HG02642 (cell line): ENCODE results near the gene PODN.

Experiments used
- ATAC-seq: cut with Tn5 transposase; IDR thresholded peaks from one replicate; pipeline ENCODE4 v1.9.1; 2021; ENCODE audit warnings: mild to moderate bottlenecking; ENCODE audit not compliant: unreplicated experiment, poor library complexity

The PODN gene

DNA sequence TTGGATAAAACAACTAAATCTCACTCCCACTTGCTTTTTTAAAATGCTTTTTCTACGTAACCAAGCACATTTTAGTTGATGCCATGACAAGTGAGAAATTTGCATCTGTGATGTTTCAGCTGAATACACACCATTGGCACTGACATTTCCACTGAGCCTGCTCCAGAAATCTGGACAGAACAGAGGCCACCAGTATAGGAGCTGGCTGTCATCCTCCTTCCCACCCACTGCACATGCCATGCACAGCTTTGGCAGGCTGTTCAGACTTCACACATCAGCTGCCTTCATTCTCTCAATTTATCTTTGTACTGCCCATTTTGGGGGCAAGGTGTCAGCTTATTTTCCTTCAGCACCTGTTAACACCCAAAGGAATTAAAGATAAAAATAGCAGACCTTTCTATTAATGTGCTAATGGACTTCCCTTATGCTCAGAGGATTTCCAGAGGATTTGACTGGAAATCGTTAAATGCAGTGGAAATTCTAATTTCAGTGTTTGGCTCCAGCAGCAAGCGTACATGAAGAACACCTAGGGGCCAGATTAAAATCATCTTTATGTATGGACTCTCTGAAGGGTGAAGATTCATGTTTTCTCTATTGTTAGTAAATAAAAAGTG is 12.9 kb upstream of the PODN start:
- ATAC-seq, result no peak

DNA sequence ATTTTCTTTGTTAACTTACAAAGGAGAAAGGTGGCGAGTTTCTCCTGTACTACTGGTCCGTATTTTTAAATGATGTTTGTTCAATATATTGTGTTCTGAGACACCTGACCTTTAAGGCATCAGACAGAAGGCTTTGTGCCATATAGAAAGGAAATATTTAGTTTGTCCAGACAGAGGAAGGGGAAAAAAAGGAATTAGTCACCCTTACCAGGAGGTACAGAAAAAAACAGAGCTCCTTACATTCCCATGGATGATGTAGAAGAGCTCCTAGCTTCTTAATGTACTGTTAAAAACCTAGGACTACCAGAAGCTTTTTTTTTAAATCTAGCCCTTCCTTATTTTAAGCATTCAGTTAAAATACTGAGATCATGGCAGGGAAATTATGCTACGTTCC is 12.4 kb upstream of the PODN start:
- no peak for ATAC-seq

DNA sequence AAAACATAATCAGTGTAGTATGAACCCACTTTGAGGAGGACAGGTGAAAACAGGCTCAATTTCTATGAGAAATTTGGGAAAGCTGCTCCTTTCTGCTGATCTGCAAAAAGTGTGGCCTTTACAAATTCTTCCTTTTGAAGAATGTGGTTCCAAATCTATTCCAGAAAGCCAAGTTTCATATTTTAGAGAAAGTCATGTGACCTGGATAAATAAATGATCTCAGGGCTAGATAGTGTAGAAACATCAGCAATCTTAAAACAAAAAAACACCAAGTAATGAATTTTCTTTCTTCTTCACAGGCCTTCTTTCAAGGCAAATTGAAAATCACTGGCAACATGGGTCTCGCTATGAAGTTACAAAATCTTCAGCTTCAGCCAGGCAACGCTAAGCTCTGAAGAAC is 11.7 kb upstream of the PODN start:
- no peak for ATAC-seq

DNA sequence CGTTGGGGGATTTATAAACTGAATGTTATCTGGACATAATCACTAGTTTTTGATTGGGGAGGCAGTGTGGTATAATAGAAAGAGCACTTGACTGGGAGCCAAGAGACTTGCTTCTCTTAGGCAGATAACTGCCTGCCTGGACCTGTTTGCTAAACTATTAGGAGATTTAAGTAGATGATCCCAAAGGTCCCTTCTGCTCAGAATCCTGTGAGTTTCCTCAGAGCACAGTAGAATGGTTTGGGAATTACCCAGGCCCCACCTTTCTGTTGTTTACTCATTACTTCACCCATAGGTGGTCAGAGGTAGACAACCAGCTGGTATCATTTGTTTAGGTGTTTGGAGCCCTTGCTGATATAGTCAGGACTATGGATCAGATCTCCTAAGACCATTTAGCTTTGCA is 10.3 kb upstream of the PODN start:
- no peak for ATAC-seq

DNA sequence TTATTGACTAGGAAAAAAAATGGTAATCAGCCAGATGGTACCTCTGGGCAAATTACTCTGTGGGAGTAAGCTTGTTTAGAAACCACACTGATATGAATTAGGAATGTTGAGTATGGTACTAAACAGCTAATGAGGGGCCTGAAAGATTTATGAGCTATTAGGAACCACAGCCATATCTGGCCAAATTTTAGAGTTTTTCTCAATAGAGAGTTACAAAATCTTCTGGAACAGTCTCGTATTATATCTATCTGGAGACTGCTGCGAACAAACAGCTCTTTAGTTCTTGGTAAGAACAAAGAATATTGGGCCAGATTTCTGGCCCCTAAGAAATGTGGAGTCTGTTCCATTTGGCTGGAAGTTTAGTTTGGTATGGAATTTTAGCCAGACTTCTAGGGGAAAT is 4.9 kb upstream of the PODN start:
- ATAC-seq, result no peak

DNA sequence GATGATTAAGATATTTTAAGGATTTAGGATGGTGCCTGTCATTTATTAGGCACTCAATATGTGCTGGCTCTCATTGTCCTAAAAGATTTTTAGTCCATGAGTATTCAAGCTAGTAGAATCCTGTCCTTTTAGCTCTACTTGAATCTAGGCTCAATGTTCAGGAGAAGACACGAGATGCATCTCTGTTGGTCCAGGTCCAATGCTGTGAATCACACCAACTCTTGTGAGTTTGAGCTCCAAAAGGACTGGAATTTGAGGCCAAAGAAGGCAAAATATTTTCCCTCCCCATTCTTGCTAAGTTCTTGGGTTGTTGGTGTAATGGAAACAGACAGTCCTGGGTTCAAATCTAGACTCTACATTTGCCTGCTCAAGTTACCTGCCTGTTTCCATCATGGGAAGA is 1.4 kb upstream of the PODN start:
- no peak for ATAC-seq

DNA sequence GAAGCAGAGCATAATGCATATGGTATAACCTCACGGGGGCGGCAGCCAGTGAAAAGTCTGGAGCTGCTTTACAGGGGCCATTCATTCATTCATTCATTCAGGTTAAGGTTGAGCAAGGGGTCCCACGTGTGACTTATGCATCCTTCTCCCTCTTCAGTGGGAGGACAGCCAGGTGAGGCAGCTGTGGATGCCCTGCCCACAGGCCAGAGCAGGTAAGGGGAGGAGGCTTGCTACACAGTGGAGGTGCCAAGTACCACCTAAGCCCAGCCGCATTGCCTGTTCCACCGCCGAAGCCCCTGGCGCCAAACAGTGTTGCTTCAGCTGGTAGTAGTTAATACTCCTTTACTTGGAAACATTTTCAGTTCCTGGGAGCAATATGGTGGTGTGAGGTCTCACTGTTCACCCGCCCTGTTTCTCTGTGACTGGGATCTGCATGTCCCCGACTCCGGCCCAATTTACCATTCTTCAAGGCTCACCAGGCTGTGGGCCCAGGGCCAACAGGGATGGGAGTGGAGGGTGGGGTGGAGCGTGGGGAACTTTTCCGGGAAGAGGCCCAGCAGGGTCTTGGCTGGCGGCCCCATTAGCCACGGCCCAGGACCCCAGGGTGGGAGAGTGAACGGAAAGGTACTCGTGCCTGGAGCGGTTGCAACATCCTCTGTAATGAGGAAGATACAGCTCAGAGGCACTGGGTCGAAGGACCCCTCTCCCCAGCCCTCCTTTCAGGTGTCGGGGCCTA is 722 bp upstream of the PODN start:
- ATAC-seq, result no peak

DNA sequence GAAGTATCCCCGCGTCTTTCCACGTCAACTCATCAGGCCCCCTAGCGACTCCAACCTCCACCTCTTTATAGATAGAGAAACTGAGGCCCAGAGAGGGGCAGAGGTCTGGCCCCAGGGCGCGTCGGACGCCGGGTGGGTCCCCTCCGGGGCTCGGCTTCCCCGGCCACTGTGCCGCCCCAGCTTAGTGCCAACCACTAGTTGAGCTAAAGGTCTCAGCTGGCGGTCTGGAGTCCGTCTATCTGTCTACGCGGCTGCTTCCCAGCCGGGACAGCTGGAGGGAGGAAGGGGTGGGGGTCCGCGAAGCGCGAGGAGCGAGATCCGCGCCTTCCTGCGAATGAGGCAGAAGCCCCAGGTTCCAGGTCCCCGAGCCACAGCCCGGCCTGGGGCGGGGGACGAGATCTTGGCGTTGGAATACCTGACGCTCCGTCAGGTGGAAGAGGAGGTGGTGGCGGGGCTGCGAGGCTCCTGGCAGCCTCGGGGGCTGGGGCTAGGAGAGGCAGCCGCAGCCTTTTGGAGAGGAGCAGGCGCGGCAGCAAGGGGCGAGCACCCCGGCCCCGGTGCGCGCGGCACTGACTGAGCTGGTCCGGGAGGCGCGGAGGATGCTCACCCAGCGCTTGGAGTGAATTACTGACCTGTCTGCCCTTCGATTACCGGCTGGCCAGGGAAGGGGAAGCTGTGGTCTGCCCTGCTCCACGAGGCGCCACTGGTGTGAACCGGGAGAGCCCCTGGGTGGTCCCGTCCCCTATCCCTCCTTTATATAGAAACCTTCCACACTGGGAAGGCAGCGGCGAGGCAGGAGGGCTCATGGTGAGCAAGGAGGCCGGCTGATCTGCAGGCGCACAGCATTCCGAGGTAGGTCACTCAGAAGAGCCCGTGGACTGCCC is 937 bp downstream of the PODN start:
- no peak for ATAC-seq

DNA sequence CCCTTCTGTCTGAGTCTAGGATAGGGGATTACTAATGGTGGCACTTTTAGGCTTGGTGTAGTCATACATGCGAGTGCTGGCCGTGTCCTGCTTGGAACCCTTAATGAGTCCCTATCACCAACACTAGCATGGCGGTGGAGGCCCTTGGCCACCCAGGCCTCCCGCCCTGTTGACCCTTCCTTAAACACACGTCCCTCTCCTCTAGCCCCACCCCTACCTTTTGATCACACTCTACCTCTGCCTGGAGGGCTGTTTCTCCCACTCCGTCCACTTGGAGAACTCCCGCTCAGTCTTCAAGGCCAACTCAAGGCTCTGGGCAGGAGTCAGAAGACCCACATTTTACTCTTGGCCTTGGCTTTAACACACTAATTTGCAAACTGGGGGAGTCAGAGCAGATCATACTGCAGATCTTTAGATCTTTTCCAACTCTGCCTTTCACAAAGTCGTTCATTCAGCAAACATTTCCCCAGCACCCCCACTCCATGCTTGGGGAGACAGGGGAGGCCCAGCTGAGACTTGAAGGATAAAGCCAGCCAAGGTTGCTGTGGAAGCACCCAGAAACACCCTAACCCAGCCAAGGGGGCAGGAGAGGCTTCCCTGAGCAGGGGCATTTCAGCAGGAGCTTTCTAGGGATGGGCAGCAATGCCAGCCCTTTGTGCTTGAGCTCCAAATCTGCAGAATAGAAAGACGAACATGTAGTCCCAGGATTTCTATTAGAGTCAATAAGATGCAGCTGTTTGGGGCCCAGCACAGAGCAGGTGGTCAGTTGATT is 1.9 kb downstream of the PODN start:
- ATAC-seq, result no peak

DNA sequence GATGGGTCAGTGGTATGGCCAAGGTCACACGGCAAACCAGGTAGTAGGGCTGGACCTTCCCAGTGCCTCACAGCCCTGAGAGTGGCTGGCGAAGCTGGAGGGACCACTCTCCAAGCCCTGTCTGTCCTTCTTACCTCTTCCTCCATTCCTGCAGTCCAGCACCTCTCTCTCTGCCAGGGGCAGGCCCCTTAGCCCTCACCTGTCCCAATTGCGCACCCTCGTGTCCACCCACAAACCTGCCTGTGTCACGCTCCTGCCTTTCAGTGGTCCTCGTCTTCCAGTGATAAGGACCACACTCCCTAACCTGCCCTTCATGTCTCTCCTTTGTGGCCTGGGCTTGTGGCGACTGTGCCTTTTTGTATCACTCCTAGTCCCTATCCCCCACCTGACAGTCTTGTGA is 3.4 kb downstream of the PODN start:
- no peak for ATAC-seq

DNA sequence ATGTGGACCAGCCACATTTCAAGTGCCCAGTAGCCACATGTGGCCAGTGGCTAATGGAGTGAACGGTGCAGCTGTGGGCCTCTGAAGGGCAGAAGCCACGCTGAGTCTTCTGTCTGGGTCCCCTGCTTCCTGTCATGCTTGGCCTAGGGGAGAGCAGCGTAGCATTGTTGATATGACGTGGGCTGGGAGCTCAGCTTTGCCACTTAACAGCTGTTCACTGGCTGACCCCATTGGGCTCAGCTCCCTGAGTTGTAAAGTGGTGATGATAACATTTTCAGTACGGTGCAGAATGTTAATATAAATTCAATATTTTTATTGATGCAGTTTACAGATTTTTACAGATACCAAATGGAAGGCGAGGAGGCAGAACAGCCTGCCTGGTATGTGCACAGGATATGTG is 4.5 kb downstream of the PODN start:
- no peak for ATAC-seq

DNA sequence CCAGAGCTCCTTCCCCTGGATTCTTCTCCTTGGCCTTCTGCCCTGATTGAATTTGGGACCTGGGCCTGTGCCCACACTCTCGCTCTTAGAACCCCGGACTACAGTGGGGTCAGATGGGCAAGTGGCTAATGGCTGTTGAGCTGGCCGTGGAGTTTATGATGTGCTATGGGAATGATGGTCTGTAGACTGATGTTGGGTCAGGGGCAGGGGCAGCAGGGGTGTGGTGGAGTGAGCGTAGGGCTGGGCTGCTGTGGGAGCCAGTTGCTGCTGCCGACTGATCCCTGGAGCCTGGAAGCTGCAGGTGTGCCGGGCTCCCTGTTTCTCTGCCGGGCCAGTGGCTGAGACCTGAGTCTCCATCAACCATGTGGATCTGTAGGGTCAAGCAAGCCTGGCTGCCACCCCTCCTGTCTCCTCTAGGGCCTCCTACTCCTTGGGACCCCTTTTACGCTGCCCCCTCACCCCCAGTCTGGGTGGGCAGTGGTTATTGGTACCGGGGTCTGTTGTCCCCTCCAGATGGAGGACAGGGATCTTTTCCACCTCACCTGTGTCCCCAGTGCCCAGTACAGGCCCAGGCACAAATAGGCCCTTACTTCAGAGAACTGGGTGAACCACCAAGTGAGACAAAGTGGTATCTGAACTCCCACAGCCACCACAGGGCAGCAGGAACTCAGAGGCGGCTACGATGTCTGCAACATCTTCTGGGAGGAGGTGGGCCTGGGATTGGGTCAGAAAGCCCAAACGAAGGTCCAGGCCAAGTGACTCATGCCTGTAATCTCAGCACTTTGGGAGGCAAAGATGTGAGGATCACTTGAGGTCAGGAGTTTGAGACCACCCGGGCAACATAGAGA is 5.1 kb downstream of the PODN start:
- ATAC-seq, result no peak

DNA sequence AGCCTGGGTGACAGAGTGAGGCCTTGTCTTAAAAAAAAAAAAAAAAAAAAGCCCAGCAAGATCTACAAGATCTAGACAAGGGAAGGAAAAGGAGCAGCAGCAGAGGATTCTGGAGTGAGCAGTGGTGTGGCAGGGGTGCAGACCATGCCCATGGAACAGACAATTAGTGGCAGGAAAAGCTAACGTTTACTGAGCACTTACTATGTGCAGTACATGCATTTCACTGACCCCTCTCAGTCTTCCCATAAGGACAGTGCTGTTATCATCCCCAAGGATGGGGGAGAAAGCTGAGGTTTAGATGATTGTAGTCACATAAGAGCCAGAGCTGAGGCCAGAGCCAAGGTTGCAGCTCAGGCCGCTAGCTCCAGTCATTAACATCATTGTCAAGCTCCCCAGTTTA is 5.9 kb downstream of the PODN start:
- no peak for ATAC-seq

DNA sequence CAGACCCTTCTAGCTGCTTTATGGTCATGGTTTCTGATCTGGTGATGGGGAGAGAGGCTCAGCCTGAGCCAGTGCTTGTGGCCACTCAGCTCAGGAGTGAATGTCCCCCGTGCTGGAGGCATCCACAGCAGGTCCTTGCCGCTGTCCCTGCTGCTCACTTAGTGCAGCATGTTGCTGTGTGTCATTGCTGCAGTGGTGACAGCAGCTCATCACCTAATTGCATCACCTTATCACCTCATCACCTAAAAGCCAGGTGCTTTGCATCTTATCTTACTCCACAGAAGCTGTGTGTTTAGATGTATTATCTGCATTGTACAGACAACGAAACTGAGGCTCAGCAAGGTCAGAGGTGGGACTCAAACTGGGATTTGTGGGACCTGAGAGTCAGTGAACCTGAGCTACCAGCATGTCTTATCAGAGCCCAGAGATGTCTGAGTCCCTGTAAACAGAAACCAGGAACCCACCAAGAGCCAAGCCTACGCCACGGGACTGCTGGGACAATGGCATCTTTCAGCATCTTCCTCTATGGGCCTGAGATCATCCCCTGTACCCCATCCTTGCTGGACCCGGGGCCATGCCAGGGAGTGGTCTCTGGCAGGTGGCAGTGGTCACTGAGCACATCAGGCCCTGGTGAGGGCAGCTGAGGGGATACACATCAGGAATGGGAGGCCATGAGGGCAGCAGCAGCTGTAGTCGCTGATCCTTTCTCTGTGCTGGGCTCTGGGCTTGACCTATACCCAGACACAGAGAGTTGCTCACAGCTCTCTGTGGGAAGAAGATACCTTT is 6.5 kb downstream of the PODN start:
- ATAC-seq, result no peak

DNA sequence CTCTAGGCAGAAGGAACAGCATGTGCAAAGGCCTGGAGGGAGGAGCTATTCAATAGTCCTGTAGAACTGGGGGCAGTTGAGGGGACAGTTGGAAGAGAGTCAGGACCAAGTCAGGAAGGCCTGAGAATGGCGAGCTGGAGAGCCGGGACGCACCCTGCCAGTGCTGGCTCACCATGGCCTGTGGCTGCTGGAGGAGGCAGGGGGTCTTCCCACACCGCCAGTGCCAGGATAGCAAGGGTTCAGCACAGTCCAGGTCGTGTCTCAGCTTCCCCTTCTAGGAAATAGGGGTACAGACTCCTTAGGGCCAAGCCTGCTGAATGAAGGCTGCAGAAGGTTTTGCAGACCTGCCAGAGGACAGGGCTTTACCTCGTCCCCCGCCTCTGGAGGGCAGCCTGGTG is 7.3 kb downstream of the PODN start:
- no peak for ATAC-seq

DNA sequence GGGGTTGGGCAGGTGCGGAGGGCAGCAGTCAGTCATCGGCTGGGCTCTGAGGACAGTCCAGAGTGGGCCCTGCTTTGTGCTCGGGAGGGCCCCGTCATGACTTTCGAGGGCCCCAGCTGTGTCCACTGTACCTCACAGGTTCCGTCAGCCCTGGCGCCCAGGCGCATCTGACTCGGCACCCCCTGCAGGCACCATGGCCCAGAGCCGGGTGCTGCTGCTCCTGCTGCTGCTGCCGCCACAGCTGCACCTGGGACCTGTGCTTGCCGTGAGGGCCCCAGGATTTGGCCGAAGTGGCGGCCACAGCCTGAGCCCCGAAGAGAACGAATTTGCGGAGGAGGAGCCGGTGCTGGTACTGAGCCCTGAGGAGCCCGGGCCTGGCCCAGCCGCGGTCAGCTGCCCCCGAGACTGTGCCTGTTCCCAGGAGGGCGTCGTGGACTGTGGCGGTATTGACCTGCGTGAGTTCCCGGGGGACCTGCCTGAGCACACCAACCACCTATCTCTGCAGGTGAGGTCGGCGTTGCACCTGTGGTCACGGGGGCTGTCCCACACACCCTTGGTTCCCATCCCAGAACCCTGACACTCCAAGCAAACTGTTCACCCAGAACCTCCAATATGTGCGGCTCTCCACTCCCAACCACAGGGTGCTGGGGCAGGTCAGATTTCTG is 7.8 kb downstream of the PODN start:
- no peak for ATAC-seq

DNA sequence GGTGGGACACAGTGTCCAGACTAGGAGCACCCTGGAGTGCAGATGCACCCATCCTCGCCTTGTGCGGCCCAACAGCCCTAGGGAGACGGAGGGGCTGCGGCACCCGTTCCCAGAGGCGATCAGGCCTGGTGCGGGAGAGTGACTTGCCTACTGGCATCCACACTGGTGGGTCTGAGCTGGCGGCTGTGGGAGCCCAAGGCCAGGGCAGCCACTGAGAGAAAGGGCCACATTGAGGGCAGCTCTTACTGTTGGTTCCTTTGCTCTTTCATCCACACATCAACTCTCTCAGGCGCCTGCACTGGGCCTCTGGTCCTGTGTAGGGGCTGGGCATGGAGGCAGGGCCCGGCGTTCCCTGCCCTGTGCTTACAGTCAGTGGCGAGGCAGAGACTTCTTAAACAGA is 8.6 kb downstream of the PODN start:
- no peak for ATAC-seq

DNA sequence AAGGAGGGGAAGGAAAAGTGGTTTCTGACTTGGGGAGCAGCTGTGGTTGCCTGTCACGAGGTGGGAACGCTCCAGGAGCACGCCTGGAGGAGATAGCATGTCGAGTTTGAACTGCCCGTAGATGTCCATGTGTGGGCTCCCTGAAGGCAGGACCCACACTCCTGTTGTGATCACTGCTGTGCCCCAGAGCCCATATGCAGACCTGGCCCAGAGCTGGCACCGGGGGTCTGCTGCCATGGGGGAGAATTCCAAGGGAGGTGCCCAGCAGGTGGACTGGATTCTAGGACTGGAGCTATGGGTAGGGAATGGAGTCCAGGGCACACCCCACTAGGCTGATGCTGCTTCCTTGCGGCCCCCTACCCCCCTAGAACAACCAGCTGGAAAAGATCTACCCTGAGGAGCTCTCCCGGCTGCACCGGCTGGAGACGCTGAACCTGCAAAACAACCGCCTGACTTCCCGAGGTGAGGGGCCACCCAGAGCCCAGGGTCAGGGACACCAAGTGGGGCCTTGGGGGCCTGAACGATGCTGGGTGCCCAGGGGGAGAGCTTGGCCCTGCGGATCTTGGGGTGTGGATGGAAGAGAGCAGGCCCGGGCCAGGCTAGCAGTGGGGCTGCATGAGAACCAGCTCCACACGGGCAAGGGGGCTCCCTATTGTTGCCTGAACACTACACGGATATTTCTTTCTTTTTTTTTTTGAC is 9.3 kb downstream of the PODN start:
- no peak for ATAC-seq
